ENCODE measurements around the gene TIGAR. TPM values are rescaled to one million over a fixed set of nuclear protein-coding genes. Genes with fewer than 3 reads are reported as not detected.

Gene TIGAR
- total RNA-seq, 3 donors from 2014 or later: 2.9 to 7.5 (median 6.9) TPM

GRCh38 chr12:4308334-4308950 lies 12.6 kb upstream of the TIGAR start:
- H3K27me3 ChIP-seq: no peaks in the 10 kb centered on the region
- no peaks in the 10 kb centered on the region for H3K36me3 ChIP-seq
- no peaks in the 10 kb centered on the region for H3K9me3 ChIP-seq
- peaks cover 0 to 3% of the 10 kb centered on the region in 2 donors for H3K4me1 ChIP-seq
- H3K4me3 ChIP-seq: peak overlapping the region in 2 of 3 donors; percentile 22 to 53
- H3K27ac ChIP-seq: peak overlapping the region; percentile 60 to 76
- intact Hi-C loops (cut with DNase I; ENCODE audit: low total_unique reads): no loop called here
- no peak for TF ChIP-seq POLR2AphosphoS5 (IDR thresholded peaks at IDR 0.05)
- TF ChIP-seq CTCF (IDR thresholded peaks at IDR 0.05): no peak
- TF ChIP-seq POLR2A (IDR thresholded peaks at IDR 0.05): no peak
- no peak for DNase-seq (ENCODE audit: low spot score in 2 of 2)

- H3K9me3 ChIP-seq: no peaks in the 10 kb centered on the region
- no peaks in the 10 kb centered on the region for H3K27me3 ChIP-seq
- no peak overlapping the region for H3K4me3 ChIP-seq
- intact Hi-C loops (cut with DNase I; ENCODE audit: low total_unique reads): no loop called here
- TF ChIP-seq POLR2AphosphoS5 (IDR thresholded peaks at IDR 0.05) (no peak), POLR2A (IDR thresholded peaks at IDR 0.05) (no peak), CTCF (IDR thresholded peaks at IDR 0.05) (no peak)
- no peak overlapping the region for H3K27ac ChIP-seq
- H3K36me3 ChIP-seq: no peaks in the 10 kb centered on the region
- no peak for DNase-seq (ENCODE audit: low spot score in 2 of 2)
- peaks cover 0 to 3% of the 10 kb centered on the region in 2 donors for H3K4me1 ChIP-seq
These were observed 9.2 kb upstream of the TIGAR start for GRCh38 chr12:4311776-4312175.

DNA sequence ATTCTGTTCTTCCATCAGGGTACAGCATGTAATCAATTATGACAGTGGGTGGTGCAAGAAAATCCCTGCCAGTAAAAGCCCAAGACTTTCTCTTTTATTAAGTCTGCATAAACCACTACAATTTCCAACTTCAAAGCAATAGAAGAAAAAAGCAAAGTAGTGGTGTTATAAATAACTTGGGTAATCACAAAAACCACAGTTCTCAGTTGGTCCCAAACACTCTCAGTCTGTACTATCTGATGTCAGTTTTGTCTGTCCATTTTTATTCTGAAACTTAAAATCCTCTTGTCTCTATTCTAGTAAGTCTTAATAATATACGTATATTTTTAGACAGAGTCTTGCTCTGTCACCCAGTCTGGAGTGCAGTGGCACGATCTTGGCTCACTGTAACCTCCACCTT lies 8.8 kb upstream of the TIGAR start:
- no peak for DNase-seq (ENCODE audit: low spot score in 2 of 2)
- no peaks in the 10 kb centered on the region for H3K36me3 ChIP-seq
- H3K4me1 ChIP-seq: peaks cover 0 to 3% of the 10 kb centered on the region in 2 donors
- no peaks in the 10 kb centered on the region for H3K27me3 ChIP-seq
- no peak for TF ChIP-seq POLR2AphosphoS5 (IDR thresholded peaks at IDR 0.05)
- no peak for TF ChIP-seq POLR2A (IDR thresholded peaks at IDR 0.05)
- no peak for TF ChIP-seq CTCF (IDR thresholded peaks at IDR 0.05)
- no peaks in the 10 kb centered on the region for H3K9me3 ChIP-seq
- H3K27ac ChIP-seq: no peak overlapping the region
- intact Hi-C loops (cut with DNase I; ENCODE audit: low total_unique reads): no loop called here
- no peak overlapping the region for H3K4me3 ChIP-seq

DNA sequence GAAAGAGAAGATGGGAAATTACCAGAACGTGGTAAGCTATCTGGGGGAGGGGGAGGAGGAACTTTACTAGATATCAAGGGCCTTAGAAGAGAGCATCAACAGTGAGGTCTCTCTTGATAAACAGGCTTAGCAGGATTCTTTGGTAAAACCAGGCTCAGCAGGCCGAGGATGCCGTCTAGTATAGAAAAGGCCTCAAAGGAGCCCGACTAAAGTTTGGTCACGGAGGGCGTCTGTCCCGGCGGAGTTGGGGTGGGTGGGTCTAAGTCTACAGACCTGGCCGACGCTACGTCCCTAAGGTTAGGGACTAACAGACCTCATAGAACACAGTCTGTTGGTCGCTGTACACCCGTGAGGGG lies 538 bp upstream of the TIGAR start:
- Histone ChIP-seq H3K4me1 (no peaks in the 10 kb centered on the region), H3K27ac (peak overlapping the region; percentile 84 to 87), H3K9me3 (no peaks in the 10 kb centered on the region), H3K27me3 (no peaks in the 10 kb centered on the region), H3K36me3 (no peaks in the 10 kb centered on the region), H3K4me3 (peak overlapping the region; percentile 77 to 98 (median 94))
- peak in 1 of 2 donors; percentile 35 for DNase-seq (ENCODE audit: low spot score in 2 of 2)
- intact Hi-C loops (cut with DNase I; ENCODE audit: low total_unique reads): no loop called here
- TF ChIP-seq POLR2AphosphoS5 (IDR thresholded peaks at IDR 0.05) (no peak), POLR2A (IDR thresholded peaks at IDR 0.05) (no peak), CTCF (IDR thresholded peaks at IDR 0.05) (no peak)

- intact Hi-C loops (cut with DNase I; ENCODE audit: low total_unique reads): no loop called here
- no peaks in the 10 kb centered on the region for H3K36me3 ChIP-seq
- H3K27me3 ChIP-seq: no peaks in the 10 kb centered on the region
- no peak for DNase-seq (ENCODE audit: low spot score in 2 of 2)
- H3K27ac ChIP-seq: no peak overlapping the region
- H3K4me3 ChIP-seq: no peak overlapping the region
- H3K4me1 ChIP-seq: no peaks in the 10 kb centered on the region
- H3K9me3 ChIP-seq: no peaks in the 10 kb centered on the region
- TF ChIP-seq POLR2AphosphoS5 (IDR thresholded peaks at IDR 0.05): no peak
- no peak for TF ChIP-seq POLR2A (IDR thresholded peaks at IDR 0.05)
- no peak for TF ChIP-seq CTCF (IDR thresholded peaks at IDR 0.05)
These were observed 1.7 kb downstream of the TIGAR start for GRCh38 chr12:4322726-4323125.
